ENCODE measurements around the gene VSX1. TPM values are rescaled to one million over a fixed set of nuclear protein-coding genes. Genes with fewer than 3 reads are reported as not detected.
A peak's percentile ranks its signal among the peaks of the same experiment; 100 is the strongest.

Gene VSX1
- polyA plus RNA-seq, 1 donor from 2014 or later: not detected

- Histone ChIP-seq H3K79me2 (replicated peaks; ENCODE audit: insufficient read depth, low read length) (no peaks in the 10 kb centered on the region), H3K9me2 (ENCODE audit: insufficient read depth, low read length) (no peaks in the 10 kb centered on the region), H3K27me3 (ENCODE audit: insufficient read depth, low read depth, low read length) (peaks cover 68% of the 10 kb centered on the region), H3K27ac (ENCODE audit: low read length) (no peak overlapping the region), H2AFZ (ENCODE audit: low read depth, low read length) (no peak overlapping the region), H3K9me3 (ENCODE audit: low read length) (peaks cover 17% of the 10 kb centered on the region), H3K4me2 (ENCODE audit: low read length) (no peak overlapping the region), H3K36me3 (ENCODE audit: insufficient read depth, low read length) (no peaks in the 10 kb centered on the region), H3F3A (ENCODE audit: insufficient read depth, low read length, poor library complexity, severe bottlenecking) (no peaks in the 10 kb centered on the region), H3K4me3 (ENCODE audit: low read length) (peak overlapping the region; percentile 21), H4K20me1 (ENCODE audit: insufficient read depth) (no peaks in the 10 kb centered on the region), H3K9ac (ENCODE audit: low read length) (no peak overlapping the region)
- TF ChIP-seq EP300 (conservative IDR thresholded peaks at IDR 0.05; ENCODE audit: poor library complexity, severe bottlenecking) (no peak), POLR2AphosphoS5 (IDR thresholded peaks at IDR 0.05) (no peak), REST (IDR thresholded peaks at IDR 0.05; ENCODE audit: borderline replicate concordance) (no peak)
Observed at GRCh38 chr20:25084626-25085187, 2.8 kb upstream of the VSX1 start.

DNA sequence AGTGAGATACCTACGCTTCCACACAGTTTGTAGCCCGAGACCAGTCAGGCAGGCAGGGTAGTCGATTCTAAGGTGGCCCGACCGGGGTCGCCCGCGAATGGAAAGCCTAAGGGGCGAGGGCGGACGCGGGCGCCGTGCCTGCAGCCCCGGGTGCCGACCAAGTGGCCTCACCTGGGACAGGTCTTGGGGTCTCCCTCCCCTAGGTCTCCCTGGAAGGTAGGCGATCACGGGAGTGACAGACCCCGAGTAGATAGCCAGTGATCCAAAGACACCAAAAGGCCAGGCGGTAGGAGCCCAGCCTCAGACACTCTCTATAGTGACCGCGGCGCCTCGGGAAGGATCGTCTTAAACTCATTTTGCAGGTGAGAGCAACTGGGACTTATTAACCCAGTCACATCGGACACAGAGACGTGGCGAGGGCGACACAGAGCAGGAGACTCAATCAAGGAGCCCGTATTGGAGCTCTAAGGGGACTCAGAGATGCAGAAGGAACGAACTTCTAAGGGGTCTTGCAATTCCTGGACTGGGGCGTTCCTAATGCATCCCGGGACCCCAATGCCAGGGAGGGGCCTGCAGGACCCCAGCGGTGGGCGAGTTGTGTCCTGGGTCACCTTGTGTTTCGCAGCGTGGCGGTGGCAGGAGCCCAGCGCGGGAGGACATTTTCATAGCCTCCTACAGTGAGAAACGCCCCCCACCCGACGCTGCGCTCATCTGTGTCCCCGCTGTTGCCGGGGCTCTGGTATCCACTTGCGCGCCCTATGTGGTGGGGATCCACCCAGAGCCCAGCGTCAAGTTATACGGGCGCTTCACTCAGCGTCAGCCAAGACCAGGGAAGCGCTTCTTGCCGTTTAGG, 2.1 kb upstream of the VSX1 start:
- no peaks in the 10 kb centered on the region for H3K36me3 ChIP-seq (ENCODE audit: insufficient read depth, low read length)
- H3K27ac ChIP-seq (ENCODE audit: low read length): no peak overlapping the region
- H3F3A ChIP-seq (ENCODE audit: insufficient read depth, low read length, poor library complexity, severe bottlenecking): no peaks in the 10 kb centered on the region
- H2AFZ ChIP-seq (ENCODE audit: low read depth, low read length): no peak overlapping the region
- peaks cover 17% of the 10 kb centered on the region for H3K9me3 ChIP-seq (ENCODE audit: low read length)
- no peak overlapping the region for H3K9ac ChIP-seq (ENCODE audit: low read length)
- H3K27me3 ChIP-seq (ENCODE audit: insufficient read depth, low read depth, low read length): peaks cover 75% of the 10 kb centered on the region
- H3K4me3 ChIP-seq (ENCODE audit: low read length): peak overlapping the region; percentile 48
- no peaks in the 10 kb centered on the region for H3K79me2 ChIP-seq (replicated peaks; ENCODE audit: insufficient read depth, low read length)
- H3K4me2 ChIP-seq (ENCODE audit: low read length): no peak overlapping the region
- no peak for TF ChIP-seq CTCF (IDR thresholded peaks at IDR 0.05; ENCODE audit: poor library complexity, severe bottlenecking)
- TF ChIP-seq POLR2AphosphoS5 (IDR thresholded peaks at IDR 0.05): no peak
- TF ChIP-seq REST (IDR thresholded peaks at IDR 0.05; ENCODE audit: borderline replicate concordance): no peak
- no peak for TF ChIP-seq MXI1 (conservative IDR thresholded peaks at IDR 0.05; ENCODE audit: poor library complexity, severe bottlenecking)
- TF ChIP-seq RAD21 (conservative IDR thresholded peaks at IDR 0.05): no peak
- no peak for TF ChIP-seq EZH2 (IDR thresholded peaks at IDR 0.05; ENCODE audit: borderline replicate concordance, insufficient read depth, low read length, poor library complexity, severe bottlenecking)
- no peak for TF ChIP-seq EP300 (conservative IDR thresholded peaks at IDR 0.05; ENCODE audit: poor library complexity, severe bottlenecking)
- TF ChIP-seq TAF1 (IDR thresholded peaks at IDR 0.05; ENCODE audit: low read depth): no peak
- no peak for TF ChIP-seq SMC3 (conservative IDR thresholded peaks at IDR 0.05; ENCODE audit: poor library complexity)
- H3K9me2 ChIP-seq (ENCODE audit: insufficient read depth, low read length): no peaks in the 10 kb centered on the region
- H4K20me1 ChIP-seq (ENCODE audit: insufficient read depth): no peaks in the 10 kb centered on the region
